ENCODE data around the gene TXNDC9. TPM values are rescaled to one million over a fixed set of nuclear protein-coding genes. Genes with fewer than 3 reads are reported as not detected.
"Not testable (repeated sequence)": the region's sequence is repeated elsewhere in the genome, so short reads cannot be mapped to it uniquely, and the experiment has no call there.

TXNDC9 gene
- total and polyA plus RNA-seq, 9 donors: 12.0 to 29.2 (median 19.9) TPM

- no peak for TF ChIP-seq CTCF (IDR thresholded peaks at IDR 0.05)
- no peak for TF ChIP-seq EP300 (IDR thresholded peaks at IDR 0.05)
- no peak for TF ChIP-seq POLR2A (IDR thresholded peaks at IDR 0.05)
- no peaks in the 10 kb centered on the region for H3K4me1 ChIP-seq (ENCODE audit: insufficient read depth)
- H3K36me3 ChIP-seq: no peaks in the 10 kb centered on the region
- no peak for DNase-seq
- intact Hi-C loops (cut with DNase I): loop anchor here in 1 of 4 donors (1.0 kb wide), 1 partner anchor 9 kb away; no protein-coding TSS in a partner anchor
- H3K9me3 ChIP-seq: no peaks in the 10 kb centered on the region
- H3K27ac ChIP-seq: no peak overlapping the region
- H3K27me3 ChIP-seq: no peaks in the 10 kb centered on the region
- H3K4me3 ChIP-seq: no peak overlapping the region
These were observed 56.0 kb downstream of the TXNDC9 start for GRCh38 chr2:99279969-99280695.

- peak in 3 of 5 donors; percentile 25 to 48 (median 42) for DNase-seq
- H3K4me3 ChIP-seq: no peak overlapping the region
- no peaks in the 10 kb centered on the region for H3K27me3 ChIP-seq
- TF ChIP-seq POLR2A (IDR thresholded peaks at IDR 0.05) (no peak), EP300 (IDR thresholded peaks at IDR 0.05) (no peak), CTCF (IDR thresholded peaks at IDR 0.05) (no peak)
- no peaks in the 10 kb centered on the region for H3K9me3 ChIP-seq
- H3K4me1 ChIP-seq (ENCODE audit: insufficient read depth): no peaks in the 10 kb centered on the region
- intact Hi-C loops (cut with DNase I): loop anchor here in 1 of 4 donors (1.0 kb wide), 1 partner anchor 10 kb away; no protein-coding TSS in a partner anchor
- no peaks in the 10 kb centered on the region for H3K36me3 ChIP-seq
- H3K27ac ChIP-seq: peak overlapping the region in 1 of 2 donors; percentile 1
- WGBS, 3 donors: 7 to 32% (median 15%) methylated on average over 2 of the region's 2 CpGs
These were observed 57.3 kb downstream of the TXNDC9 start for GRCh38 chr2:99278793-99279291.

GRCh38 chr2:99278195-99278765 lies 57.9 kb downstream of the TXNDC9 start:
- H3K4me1 ChIP-seq (ENCODE audit: insufficient read depth); H3K4me3 ChIP-seq; H3K36me3 ChIP-seq; DNase-seq; H3K27ac ChIP-seq; intact Hi-C loops (cut with DNase I); H3K27me3 ChIP-seq; H3K9me3 ChIP-seq: not testable (repeated sequence)
- WGBS, 3 donors: 49 to 69% (median 53%) methylated on average over 5 of the region's 5 CpGs

- 73 to 79% (median 76%) methylated on average over 7 of the region's 7 CpGs for WGBS, 3 donors
- Histone ChIP-seq H3K27ac (no peak overlapping the region), H3K9me3 (no peaks in the 10 kb centered on the region), H3K27me3 (no peaks in the 10 kb centered on the region), H3K4me1 (ENCODE audit: insufficient read depth) (no peaks in the 10 kb centered on the region), H3K36me3 (no peaks in the 10 kb centered on the region), H3K4me3 (no peak overlapping the region)
- no peak for DNase-seq
- TF ChIP-seq CTCF (IDR thresholded peaks at IDR 0.05) (no peak), POLR2A (IDR thresholded peaks at IDR 0.05) (no peak), EP300 (IDR thresholded peaks at IDR 0.05) (no peak)
- intact Hi-C loops (cut with DNase I): no loop called here
These were observed 60.3 kb downstream of the TXNDC9 start for GRCh38 chr2:99275882-99276281.

Other genes starting within 250 kb of the TXNDC9 start
- gene C2orf15, start 194.6 kb downstream of the TXNDC9 start, total RNA-seq: 1 to 10 TPM in 2 of 7 donors, under 1 TPM in 5; 0.24 to 3.0 (median 0.86) TPM
- gene C2orf15, start 194.6 kb downstream of the TXNDC9 start, polyA plus RNA-seq: under 1 TPM; 0.68 to 0.78 TPM
- gene TSGA10, start 181.4 kb downstream of the TXNDC9 start, total RNA-seq: 10 to 100 TPM in 2 of 7 donors, 1 to 10 TPM in 5; 7.0 to 35.5 (median 8.7) TPM
- gene TSGA10, start 181.4 kb downstream of the TXNDC9 start, polyA plus RNA-seq: 1 to 10 TPM; 1.8 to 3.1 TPM
- gene LIPT1, start 181.4 kb downstream of the TXNDC9 start, total RNA-seq: 10 to 100 TPM in 3 of 7 donors, 1 to 10 TPM in 4; 6.2 to 12.3 (median 9.7) TPM
- 10 to 100 TPM; 13.4 to 14.6 TPM for gene LIPT1, start 181.4 kb downstream of the TXNDC9 start, polyA plus RNA-seq
- gene MITD1, start 155.3 kb downstream of the TXNDC9 start, total RNA-seq: 10 to 100 TPM; 16.0 to 26.1 (median 20.1) TPM
- gene MITD1, start 155.3 kb downstream of the TXNDC9 start, polyA plus RNA-seq: 10 to 100 TPM; 26.8 to 31.6 TPM
- 10 to 100 TPM; 18.7 to 29.0 (median 21.8) TPM for gene MRPL30, start 155.1 kb downstream of the TXNDC9 start, total RNA-seq
- gene MRPL30, start 155.1 kb downstream of the TXNDC9 start, polyA plus RNA-seq: 10 to 100 TPM; 18.8 to 43.8 TPM
- not detected for gene LYG2, start 80.7 kb downstream of the TXNDC9 start, total RNA-seq
- gene LYG2, start 80.7 kb downstream of the TXNDC9 start, polyA plus RNA-seq: not detected
- gene LYG1, start 35.1 kb downstream of the TXNDC9 start, total RNA-seq: 1 to 10 TPM in 5 of 7 donors, under 1 TPM in 2; 0.56 to 3.1 (median 1.0) TPM
- gene LYG1, start 35.1 kb downstream of the TXNDC9 start, polyA plus RNA-seq: under 1 TPM; 0.58 to 0.96 TPM
- gene EIF5B, start 1.1 kb upstream of the TXNDC9 start, total RNA-seq: 10 to 100 TPM; 20.4 to 38.8 (median 30.4) TPM
- 10 to 100 TPM; 17.5 to 37.4 TPM for gene EIF5B, start 1.1 kb upstream of the TXNDC9 start, polyA plus RNA-seq
- 10 to 100 TPM; 43.2 to 63.3 (median 53.1) TPM for gene REV1, start 153.7 kb upstream of the TXNDC9 start, total RNA-seq
- gene REV1, start 153.7 kb upstream of the TXNDC9 start, polyA plus RNA-seq: 10 to 100 TPM; 25.4 to 30.9 TPM